Measurements from ENCODE around the gene HOXB8. TPM values are rescaled to one million over a fixed set of nuclear protein-coding genes. Genes with fewer than 3 reads are reported as not detected.

Gene HOXB8
- total and polyA plus RNA-seq, 2 of the 13 experiments (the other 11 are each of a cell fraction or from before 2014, with no cell fraction given) = not detected

- intact Hi-C loops (cut with micrococcal nuclease; ENCODE audit: unreplicated experiment) = no loop called here
- Histone ChIP-seq H3K9me3 (ENCODE audit: low read length) (no peaks in the 10 kb centered on the region), H3K4me3 (replicated peaks in 1 of 3; ENCODE audit: insufficient read depth in 1 of 3, low read depth in 2 of 3, low read length in 3 of 3) (no peak overlapping the region), H3K4me2 (ENCODE audit: low read depth, low read length) (no peak overlapping the region), H2AFZ (ENCODE audit: low read length) (no peak overlapping the region), H3K4me1 (ENCODE audit: insufficient read depth, low read length) (peaks cover 10% of the 10 kb centered on the region; the same call in 1 of the 2 replicates), H3K27me3 (ENCODE audit: control insufficient read depth in 1 of 2, insufficient read depth in 2 of 2, low read length in 2 of 2) (peaks cover 25 to 95% of the 10 kb centered on the region in 2 experiments; a peak in 4 of 5 replicates), H3K9ac (ENCODE audit: insufficient read depth, low read depth, low read length) (no peak overlapping the region), H3K79me2 (ENCODE audit: insufficient read depth, low read length) (no peaks in the 10 kb centered on the region), H3K36me3 (replicated peaks in 1 of 2; ENCODE audit: control insufficient read depth in 1 of 2, insufficient read depth in 2 of 2, low read length in 2 of 2) (no peaks in the 10 kb centered on the region), H3K27ac (ENCODE audit: extremely low read length, insufficient read depth, low read length) (no peak overlapping the region), H4K20me1 (ENCODE audit: insufficient read depth, low read length) (peaks cover 2% of the 10 kb centered on the region; the same call in 1 of the 2 replicates)
- DNase-seq (ENCODE audit: low spot score) (no peak), ATAC-seq (no peak), FAIRE-seq (no peak)
- 8% methylated on average over 21 of the region's 21 CpGs for WGBS (ENCODE audit: low lambda C conversion rate)
- TF ChIP-seq USF2 (IDR thresholded peaks at IDR 0.05; ENCODE audit: low read depth, low read length) = no peak
- TF ChIP-seq USF2 (CRISPR knock-in tag; IDR thresholded peaks at IDR 0.05; ENCODE audit: borderline replicate concordance) = no peak
- TF ChIP-seq NFE2 (CRISPR knock-in tag; IDR thresholded peaks at IDR 0.05) = no peak
- no peak for TF ChIP-seq HNF4G (IDR thresholded peaks at IDR 0.05; ENCODE audit: borderline replicate concordance, low read depth, low read length)
- TF ChIP-seq HNF4G (CRISPR knock-in tag; IDR thresholded peaks at IDR 0.05; ENCODE audit: borderline replicate concordance, low read depth) = no peak
- TF ChIP-seq ZBTB10 (CRISPR knock-in tag; IDR thresholded peaks at IDR 0.05; ENCODE audit: borderline replicate concordance) = no peak
- TF ChIP-seq MXD3 (CRISPR knock-in tag; IDR thresholded peaks at IDR 0.05) = no peak
- TF ChIP-seq ZNF549 (CRISPR knock-in tag; IDR thresholded peaks at IDR 0.05) = no peak
- TF ChIP-seq ZNF816 (CRISPR knock-in tag; IDR thresholded peaks at IDR 0.05; ENCODE audit: borderline replicate concordance) = no peak
- ChIA-PET CTCF (ENCODE audit: low intra/inter-chr PET ratio, low total read pairs) (no interaction called here), POLR2A (no interaction called here)
- BruUV-seq (replicated peaks) = no TSS peak
- in situ Hi-C loops (cut with HindIII; ENCODE audit: extremely low pct_ligation_motif_present, low pct_unique_long_range_greater_than_20kb) = no loop called here
These were observed 10.9 kb downstream of the HOXB8 start for GRCh38 chr17:48603959-48604769.

All from HepG2 (cell line).